ENCODE data around the gene EXOSC10. TPM values are rescaled to one million over a fixed set of nuclear protein-coding genes. Genes with fewer than 3 reads are reported as not detected.

Gene EXOSC10
- total and polyA plus RNA-seq, 12 donors: 25.5 to 107 (median 41.1) TPM

DNA sequence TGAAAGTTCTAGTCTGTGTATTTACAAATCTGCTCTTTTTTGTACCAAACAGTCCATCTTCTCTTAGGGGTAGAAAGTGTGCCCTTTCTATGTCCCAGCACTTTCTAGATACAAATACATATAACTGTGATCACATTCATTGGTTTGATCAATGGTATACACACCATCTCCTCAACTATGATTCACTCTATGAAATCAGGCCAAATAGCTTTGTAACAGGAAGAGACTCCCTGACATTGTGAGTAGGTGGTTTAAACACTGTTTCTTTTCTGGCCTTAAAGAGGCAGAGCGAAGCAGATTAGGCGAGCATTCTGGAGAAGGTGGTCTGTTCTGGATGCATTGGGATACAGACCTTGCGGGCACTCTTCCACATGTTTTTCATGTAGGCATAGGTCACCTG is 39.3 kb upstream of the EXOSC10 start:
- Histone ChIP-seq H3K36me3 (replicated peaks in 1 of 2) (peaks cover 0 to 44% of the 10 kb centered on the region in 2 donors), H3K27ac (no peak overlapping the region)
- WGBS, 4 donors: 88 to 92% (median 90%) methylated on average over 3 of the region's 3 CpGs

DNA sequence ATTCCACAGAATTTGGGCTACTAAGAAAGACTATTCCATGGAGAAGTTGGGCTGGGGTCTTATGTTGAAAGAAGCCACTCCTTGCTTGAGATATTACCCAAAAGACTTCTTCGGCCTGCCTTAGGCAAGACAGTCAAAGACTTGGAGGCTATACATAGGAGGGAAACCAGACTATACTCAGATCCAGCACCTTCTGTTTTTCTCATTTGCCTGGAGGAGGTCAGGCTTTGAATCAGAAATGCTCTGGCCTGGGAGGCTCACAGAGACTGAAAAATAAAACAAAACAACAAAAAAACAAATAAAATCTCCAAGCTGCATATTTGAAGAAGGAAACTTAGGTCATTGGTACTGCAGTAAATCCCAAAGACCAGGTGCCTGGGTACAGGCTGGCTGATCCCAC is 38.4 kb upstream of the EXOSC10 start:
- Histone ChIP-seq H3K27ac (no peak overlapping the region), H3K36me3 (replicated peaks in 1 of 2) (peaks cover 0 to 41% of the 10 kb centered on the region in 2 donors), H3K9me3 (replicated peaks in 1 of 3) (no peaks in the 10 kb centered on the region), H3K27me3 (no peaks in the 10 kb centered on the region), H3K4me3 (no peak overlapping the region), H3K4me1 (replicated peaks in 1 of 2) (peaks cover 0 to 15% of the 10 kb centered on the region in 2 donors)
- WGBS, 4 donors: 87 to 100% (median 96%) methylated on average over 1 of the region's 1 CpG
- DNase-seq: no peak
- intact Hi-C loops (cut with DNase I): no loop called here
- TF ChIP-seq POLR2A (IDR thresholded peaks at IDR 0.05): no peak
- TF ChIP-seq, protein P1, sequence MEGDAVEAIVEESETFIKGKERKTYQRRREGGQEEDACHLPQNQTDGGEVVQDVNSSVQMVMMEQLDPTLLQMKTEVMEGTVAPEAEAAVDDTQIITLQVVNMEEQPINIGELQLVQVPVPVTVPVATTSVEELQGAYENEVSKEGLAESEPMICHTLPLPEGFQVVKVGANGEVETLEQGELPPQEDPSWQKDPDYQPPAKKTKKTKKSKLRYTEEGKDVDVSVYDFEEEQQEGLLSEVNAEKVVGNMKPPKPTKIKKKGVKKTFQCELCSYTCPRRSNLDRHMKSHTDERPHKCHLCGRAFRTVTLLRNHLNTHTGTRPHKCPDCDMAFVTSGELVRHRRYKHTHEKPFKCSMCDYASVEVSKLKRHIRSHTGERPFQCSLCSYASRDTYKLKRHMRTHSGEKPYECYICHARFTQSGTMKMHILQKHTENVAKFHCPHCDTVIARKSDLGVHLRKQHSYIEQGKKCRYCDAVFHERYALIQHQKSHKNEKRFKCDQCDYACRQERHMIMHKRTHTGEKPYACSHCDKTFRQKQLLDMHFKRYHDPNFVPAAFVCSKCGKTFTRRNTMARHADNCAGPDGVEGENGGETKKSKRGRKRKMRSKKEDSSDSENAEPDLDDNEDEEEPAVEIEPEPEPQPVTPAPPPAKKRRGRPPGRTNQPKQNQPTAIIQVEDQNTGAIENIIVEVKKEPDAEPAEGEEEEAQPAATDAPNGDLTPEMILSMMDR (IDR thresholded peaks at IDR 0.05): no peak

More for the DNA sequence above, 39.3 kb upstream of the EXOSC10 start:
- Histone ChIP-seq H3K4me1 (replicated peaks in 1 of 2) (peaks cover 0 to 20% of the 10 kb centered on the region in 2 donors), H3K27me3 (no peaks in the 10 kb centered on the region), H3K4me3 (no peak overlapping the region), H3K9me3 (replicated peaks in 1 of 3) (no peaks in the 10 kb centered on the region)
- TF ChIP-seq, protein P1 (IDR thresholded peaks at IDR 0.05): no peak
- no peak for TF ChIP-seq POLR2A (IDR thresholded peaks at IDR 0.05)
- intact Hi-C loops (cut with DNase I): no loop called here
- no peak for DNase-seq

DNA sequence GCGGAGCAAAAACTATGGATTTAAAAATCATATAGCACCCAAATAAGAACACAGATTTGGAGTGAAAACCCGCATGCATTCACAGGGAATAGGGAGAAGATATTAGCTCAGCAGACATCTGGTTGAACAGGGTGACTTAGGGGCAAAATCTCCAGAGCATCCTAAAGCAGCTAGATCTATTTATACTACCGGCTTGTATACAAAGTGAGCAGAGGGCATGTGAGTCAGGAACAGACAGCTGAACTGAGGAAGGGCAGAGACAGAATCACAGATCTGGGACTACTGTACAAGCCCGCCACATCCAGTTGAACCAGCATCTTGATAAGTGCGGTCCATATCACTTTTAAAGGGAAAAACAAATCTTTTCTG is 35.2 kb upstream of the EXOSC10 start:
- H3K9me3 ChIP-seq (replicated peaks in 1 of 3): no peaks in the 10 kb centered on the region
- H3K4me1 ChIP-seq (replicated peaks in 1 of 2): peaks cover 0 to 29% of the 10 kb centered on the region in 2 donors
- intact Hi-C loops (cut with DNase I): no loop called here
- H3K36me3 ChIP-seq (replicated peaks in 1 of 2): peaks cover 0 to 57% of the 10 kb centered on the region in 2 donors
- TF ChIP-seq, protein P1 (IDR thresholded peaks at IDR 0.05): no peak
- H3K4me3 ChIP-seq: no peak overlapping the region
- H3K27ac ChIP-seq: no peak overlapping the region
- 81 to 89% (median 86%) methylated on average over 5 of the region's 5 CpGs for WGBS, 4 donors
- no peaks in the 10 kb centered on the region for H3K27me3 ChIP-seq
- no peak for DNase-seq

DNA sequence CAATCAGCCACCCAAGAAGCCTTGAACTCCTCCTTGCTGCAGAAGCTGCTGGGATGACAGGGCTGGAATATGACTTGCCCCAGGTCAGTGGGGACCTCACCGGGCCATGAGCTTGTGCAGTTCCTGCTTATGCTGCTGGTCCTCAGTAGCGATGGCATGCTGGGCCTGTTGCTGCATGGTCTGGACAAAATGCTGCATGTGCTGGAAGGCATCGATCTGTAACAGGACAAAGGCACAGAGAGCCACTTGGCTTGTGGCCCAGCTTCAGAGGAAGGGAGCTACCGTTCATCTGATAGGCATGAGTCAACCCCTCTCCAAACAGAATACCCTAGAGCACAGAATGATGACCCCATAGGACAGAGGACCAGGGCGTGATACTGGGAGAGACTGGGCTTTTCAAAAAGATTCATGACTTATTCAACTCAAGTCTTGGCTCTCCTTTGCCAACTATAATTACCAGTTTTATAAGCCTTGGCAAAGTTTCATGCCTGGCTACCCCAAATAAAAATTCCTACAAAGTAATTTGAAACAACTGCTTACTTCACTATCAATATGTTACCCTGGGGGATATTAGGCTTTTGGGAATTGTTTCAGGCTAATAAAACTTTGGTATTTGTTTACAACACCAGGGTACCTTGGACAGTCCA is 34.7 kb upstream of the EXOSC10 start:
- WGBS, 4 donors: 54 to 65% (median 60%) methylated on average over 5 of the region's 5 CpGs
- H3K9me3 ChIP-seq (replicated peaks in 1 of 3): no peaks in the 10 kb centered on the region
- peaks cover 0 to 29% of the 10 kb centered on the region in 2 donors for H3K4me1 ChIP-seq (replicated peaks in 1 of 2)
- no peaks in the 10 kb centered on the region for H3K27me3 ChIP-seq
- no peak overlapping the region for H3K4me3 ChIP-seq
- TF ChIP-seq, protein P1 (IDR thresholded peaks at IDR 0.05): no peak
- TF ChIP-seq POLR2A (IDR thresholded peaks at IDR 0.05): no peak
- H3K36me3 ChIP-seq (replicated peaks in 1 of 2): peaks cover 0 to 61% of the 10 kb centered on the region in 2 donors
- intact Hi-C loops (cut with DNase I): no loop called here
- peak in 5 of 7 donors; percentile 12 to 34 (median 31) for DNase-seq
- peak overlapping the region in 1 of 5 donors; percentile 28 for H3K27ac ChIP-seq

All from adrenal gland (tissue), 12 donors.